Bone marrow (tissue), 2 donors: ENCODE measurements around the gene TXNDC17.
"Not testable (repeated sequence)": the region's sequence is repeated elsewhere in the genome, so short reads cannot be mapped to it uniquely, and the experiment has no call there.

Experiments used
- DNase-seq, 2 donors: peaks; one replicate each; lab custom pipeline; 2025; lab: John Stamatoyannopoulos, UW

TXNDC17 gene

DNA sequence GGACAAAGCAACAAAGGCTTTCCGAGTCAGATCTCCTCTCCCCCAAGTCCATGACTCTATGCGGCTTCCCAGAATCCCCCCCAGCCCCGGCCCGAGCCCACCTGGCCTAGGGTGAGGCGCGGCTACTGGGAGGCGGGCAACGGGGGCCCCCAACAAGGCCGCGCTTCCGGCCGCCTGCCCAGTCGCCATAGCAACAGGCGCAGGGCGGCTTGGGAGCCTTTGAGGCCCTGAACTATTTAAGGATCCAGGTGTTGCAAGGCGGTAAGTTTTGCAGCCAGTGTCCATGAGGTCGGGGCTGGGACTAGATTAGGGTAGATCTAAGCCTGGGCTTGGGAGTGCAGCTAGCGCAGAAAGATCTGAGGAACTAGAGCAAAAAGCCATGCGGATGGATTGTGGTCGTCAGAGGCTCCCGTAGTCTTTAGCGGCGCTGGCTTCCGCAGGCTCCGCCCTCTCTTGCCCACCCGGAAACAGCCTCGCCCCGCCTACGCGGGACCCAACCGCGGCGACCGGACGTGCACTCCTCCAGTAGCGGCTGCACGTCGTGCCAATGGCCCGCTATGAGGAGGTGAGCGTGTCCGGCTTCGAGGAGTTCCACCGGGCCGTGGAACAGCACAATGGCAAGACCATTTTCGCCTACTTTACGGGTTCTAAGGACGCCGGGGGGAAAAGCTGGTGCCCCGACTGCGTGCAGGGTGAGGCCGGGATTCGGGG is at the start of gene TXNDC17, which contains the start of gene KIAA0753:
Gene TXNDC17 (plus strand): TSS at position 525 of the 711 bp plus-strand sequence. CDS start 23 bp downstream, at position 548.
Gene KIAA0753 (minus strand): TSS at position 176 of the 711 bp plus-strand sequence. CDS start 5,608 bp downstream, outside the sequence.
- peak; percentile 84 to 86 for DNase-seq

DNA sequence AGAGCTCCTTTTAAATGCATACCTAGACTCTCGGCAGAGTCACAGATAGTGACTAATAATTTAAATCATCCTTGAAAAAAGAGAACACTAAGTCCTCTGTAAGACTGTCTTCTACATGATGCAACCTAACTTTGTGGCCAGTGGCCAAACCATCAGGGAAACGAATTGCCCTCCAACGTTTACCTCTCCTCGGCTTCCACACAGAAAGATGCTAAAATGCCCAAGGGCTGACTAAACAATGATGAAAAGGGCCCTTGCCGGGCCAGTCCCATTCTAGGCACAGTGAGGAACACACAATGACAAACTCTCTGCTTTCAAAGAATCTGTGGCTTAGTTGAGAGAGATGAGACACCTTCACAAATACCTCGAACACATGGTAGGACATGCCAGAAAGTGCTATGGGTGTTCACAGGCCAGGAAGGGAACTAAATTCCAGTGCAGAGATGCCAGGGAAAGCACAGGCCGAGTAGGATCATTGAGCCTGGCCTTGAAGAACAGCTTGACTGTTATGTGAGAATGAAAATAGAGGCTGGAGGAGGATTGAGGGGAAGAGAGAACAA is 49.2 kb upstream of the TXNDC17 start:
- no peak for DNase-seq

DNA sequence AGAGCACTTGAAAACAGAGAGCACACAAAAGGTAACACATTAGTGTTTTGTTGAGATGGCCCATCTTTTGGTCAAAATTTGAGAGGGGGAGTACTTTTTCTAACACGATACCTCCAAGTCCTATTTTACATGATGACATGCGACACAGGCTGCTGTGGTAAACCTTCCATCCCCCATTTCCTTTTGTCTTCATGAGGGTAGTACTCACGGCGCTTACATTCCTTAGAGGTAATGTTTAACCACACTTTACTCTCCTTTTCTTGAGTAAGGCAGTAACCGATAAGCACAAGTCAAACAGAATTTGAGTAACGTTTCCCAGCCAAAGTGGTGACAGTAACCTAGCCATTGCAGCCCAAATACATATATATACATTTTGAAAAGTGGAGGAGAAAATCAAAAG is 48.7 kb upstream of the TXNDC17 start:
- DNase-seq = no peak

DNA sequence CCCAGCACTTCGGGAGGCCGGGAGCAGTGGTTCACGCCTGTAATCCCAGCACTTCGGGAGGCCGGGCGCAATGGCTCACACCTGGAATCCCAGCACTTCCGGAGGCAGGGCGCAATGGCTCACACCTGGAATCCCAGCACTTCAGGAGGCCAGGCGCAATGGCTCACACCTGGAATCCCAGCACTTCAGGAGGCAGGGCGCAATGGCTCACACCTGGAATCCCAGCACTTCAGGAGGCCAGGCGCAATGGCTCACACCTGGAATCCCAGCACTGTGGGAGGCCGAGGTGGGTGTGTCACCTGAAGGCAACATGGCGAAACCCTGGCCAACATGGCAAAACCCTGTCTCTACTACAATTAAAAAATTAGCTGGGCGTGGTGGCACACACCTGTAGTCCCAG is 47.5 kb upstream of the TXNDC17 start:
- DNase-seq = not testable (repeated sequence)

DNA sequence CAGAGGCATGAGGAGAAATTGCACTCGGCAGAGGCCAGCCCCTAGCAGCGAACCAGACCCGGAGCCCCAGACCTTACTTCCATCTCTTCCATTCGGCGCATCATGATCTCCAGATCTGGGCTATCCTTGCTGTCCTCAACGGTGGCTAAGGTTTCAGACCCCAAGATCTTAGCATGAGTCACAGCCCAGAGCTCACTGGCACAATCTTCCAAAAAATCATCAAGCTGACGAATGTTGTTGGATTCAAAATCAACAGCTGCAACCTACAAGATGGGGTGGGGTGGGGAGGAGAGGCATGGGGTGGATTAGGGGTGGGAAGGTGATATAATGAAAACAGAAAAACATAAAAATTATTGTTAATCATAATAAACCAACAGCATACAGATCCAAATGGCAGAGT is 44.8 kb upstream of the TXNDC17 start:
- no peak for DNase-seq

GRCh38 chr17:6596511-6596910 is 44.3 kb upstream of the TXNDC17 start:
- DNase-seq = no peak

- no peak for DNase-seq
These were observed 43.9 kb upstream of the TXNDC17 start for GRCh38 chr17:6596941-6597340.

DNA sequence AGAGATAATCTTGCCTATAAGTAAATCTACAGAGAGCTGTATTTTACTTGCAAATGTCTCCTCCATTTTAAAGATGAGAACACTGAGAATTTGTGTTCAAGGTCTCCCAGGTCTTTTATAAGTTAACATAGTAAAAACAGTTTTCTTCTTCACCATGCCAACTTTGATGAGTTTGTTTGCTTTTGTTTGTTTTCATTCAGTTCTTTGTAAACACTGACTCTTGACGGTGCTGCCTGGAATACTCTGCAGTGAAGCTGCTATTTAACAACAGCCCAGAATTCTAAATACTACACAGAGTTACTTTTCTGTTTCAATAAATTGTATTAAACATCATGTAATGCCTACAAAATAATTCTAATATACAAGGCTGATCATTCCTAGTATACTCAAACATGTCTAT is 43.1 kb upstream of the TXNDC17 start:
- DNase-seq = no peak

DNA sequence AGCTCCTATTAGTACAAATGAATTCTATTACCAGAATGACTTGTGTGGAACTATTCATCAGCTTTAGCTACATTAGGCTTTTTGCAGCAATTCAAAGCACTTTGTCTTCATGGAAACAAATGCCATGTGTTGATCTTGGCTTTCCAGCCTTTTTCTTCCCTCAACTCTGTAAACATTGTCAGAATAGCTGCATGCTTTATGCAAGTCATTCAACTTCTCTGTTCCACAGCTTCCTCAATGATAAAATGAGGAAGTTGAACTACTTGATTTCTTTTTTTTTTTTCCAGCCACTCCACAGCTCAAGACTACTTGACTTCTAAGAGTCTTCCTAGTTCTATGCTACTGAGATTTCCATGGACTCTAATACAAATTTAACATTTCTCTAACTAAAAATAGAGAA is 41.5 kb upstream of the TXNDC17 start:
- peak in 1 of 2 donors; percentile 67 for DNase-seq

DNA sequence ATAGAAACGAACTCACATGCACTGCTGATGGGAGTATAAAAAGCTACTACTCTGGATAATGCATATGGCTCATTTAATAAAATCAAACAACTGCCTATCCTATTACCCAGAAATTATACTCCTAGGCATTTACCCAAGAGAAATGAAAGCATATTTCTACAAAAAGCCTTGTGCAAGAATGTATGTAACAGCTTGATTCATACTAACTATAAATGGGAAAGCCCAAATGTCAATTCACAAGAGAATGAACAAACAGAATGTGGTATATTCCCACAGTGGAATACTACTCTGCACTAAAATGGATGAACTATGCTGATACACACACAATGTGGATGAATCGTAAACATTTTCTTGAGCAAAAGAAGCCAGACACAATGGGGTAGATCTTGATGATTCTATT is 38.7 kb upstream of the TXNDC17 start:
- DNase-seq = no peak

GRCh38 chr17:6603744-6604325 is 37.0 kb upstream of the TXNDC17 start:
- DNase-seq = no peak

DNA sequence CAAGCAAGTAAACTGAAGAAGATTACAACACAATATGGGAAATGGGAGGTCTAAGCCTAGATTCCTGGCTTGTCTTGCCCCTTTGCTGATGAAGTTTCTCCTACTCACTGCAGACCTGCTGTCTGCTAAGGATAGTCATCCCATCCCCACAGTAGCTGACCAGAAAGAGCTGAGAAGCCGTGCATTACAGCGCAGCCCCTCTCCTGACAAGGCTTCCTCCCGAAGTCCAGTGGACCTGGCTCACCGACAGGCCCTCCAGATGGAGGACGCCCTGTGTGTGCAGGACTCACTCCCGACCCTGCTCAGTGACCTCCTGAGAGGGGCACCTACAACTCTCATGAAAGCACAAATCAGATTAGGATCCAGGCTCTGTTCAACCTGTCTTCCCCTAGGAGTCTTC is 35.7 kb upstream of the TXNDC17 start:
- no peak for DNase-seq

DNA sequence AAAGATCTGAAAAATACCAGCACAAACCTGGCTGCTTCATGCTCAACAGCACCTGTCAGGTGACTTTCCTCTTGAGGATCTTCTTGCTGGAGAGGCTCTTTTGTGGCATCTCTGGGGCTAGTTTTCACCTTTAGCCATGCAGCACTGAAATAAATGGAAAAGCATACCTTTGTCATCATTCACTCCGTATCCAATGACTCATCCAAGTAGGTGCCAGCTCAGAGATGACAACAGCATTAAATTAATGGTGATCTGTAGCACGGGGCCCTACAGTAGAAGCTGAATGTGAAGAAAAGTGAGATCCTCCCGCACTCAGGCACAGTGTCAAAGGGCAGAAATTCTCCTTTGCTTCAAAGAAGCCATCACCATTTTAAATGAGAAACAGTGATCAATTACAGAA is 32.5 kb upstream of the TXNDC17 start:
- DNase-seq = no peak

DNA sequence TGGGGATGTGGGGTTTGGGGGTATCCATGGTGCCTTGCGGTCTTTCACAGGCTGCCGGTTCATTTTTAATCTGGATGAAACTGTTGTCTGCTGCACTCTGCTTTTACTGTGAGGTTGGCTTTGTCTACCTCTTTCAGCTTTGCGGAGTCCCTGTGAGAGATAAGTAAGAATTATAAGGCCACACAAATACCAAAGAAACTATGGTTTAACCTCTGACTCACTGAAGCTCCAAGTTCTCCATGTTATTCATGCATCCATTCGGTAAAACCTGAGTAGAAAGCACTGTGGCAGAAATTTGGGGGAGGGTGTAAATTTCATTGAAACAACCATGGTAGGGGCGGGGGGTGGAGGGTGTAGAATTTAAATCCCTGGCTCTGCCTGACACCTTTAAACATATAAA is 30.8 kb upstream of the TXNDC17 start:
- no peak for DNase-seq

DNA sequence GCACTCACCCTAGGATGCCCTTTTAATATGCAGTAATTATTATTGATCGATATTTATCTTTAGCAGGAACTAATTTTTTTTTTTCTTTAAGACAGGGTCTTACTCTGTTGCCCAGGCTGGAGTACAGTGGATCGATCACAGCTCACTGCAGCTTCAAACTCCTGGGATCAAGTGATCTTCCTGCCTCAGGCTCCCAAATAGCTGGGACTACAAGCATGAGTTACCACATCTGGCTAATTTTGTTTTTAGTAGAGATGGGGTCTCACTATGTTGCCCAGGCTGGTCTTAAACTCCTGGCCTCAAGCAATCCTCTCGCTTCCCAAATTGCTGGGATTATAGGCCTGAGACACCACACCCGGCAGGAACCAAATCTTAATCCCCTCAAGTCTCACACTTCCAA is 29.6 kb upstream of the TXNDC17 start:
- DNase-seq = no peak

GRCh38 chr17:6623941-6624340 is 16.9 kb upstream of the TXNDC17 start:
- DNase-seq = no peak

DNA sequence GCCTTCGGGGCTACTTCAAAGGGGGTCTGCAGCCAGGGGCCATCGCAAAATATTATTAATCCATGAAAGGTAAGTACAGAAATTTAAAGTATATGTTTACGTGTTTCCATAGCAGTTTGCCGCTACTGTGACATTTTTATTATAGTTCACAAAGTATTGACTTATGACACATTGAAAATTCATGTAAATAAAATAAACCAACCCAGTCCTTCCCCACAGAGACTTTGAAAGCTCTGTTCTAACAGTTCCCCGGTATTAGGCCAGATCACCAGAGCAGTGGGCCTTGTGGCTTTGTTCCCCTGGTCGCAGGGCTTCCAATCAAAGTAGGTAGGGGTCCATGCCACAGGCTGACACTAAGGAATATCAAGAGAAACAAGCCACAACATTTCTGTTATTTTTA is 14.2 kb upstream of the TXNDC17 start:
- no peak for DNase-seq

GRCh38 chr17:6627019-6627418 is 13.8 kb upstream of the TXNDC17 start:
- no peak for DNase-seq

DNA sequence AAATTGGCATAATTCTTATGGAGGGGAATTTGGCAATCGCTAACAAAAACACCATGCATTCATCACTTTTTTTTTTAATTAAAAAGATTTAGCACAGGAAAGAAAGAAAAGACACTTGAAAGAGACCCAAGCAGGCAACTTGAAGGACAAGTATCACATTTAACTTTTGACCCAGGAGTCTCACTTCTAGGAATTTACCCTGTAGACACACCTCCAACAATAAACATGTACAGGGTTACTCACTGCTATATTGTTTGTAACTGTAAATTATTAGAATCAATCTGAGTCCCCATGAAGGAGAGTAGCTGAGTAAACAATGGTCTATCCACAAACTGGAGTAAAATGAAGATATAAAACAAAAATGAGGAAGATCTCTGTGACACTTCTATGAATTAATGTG is 10.5 kb upstream of the TXNDC17 start:
- DNase-seq = no peak

- no peak for DNase-seq
These were observed 8.3 kb upstream of the TXNDC17 start for GRCh38 chr17:6632530-6632929.

GRCh38 chr17:6633263-6633662 is 7.6 kb upstream of the TXNDC17 start:
- DNase-seq = no peak

- no peak for DNase-seq
These were observed 4.8 kb upstream of the TXNDC17 start for GRCh38 chr17:6636105-6636504.

- DNase-seq = no peak
These were observed 4.0 kb upstream of the TXNDC17 start for GRCh38 chr17:6636616-6637457.
